Measurements from ENCODE around the gene ZBTB7C. TPM values are rescaled to one million over a fixed set of nuclear protein-coding genes. Genes with fewer than 3 reads are reported as not detected.

ZBTB7C gene
- total and polyA plus RNA-seq, 2 donors (not counting 1 experiment from before 2014, with no cell fraction given), result not detected

DNA sequence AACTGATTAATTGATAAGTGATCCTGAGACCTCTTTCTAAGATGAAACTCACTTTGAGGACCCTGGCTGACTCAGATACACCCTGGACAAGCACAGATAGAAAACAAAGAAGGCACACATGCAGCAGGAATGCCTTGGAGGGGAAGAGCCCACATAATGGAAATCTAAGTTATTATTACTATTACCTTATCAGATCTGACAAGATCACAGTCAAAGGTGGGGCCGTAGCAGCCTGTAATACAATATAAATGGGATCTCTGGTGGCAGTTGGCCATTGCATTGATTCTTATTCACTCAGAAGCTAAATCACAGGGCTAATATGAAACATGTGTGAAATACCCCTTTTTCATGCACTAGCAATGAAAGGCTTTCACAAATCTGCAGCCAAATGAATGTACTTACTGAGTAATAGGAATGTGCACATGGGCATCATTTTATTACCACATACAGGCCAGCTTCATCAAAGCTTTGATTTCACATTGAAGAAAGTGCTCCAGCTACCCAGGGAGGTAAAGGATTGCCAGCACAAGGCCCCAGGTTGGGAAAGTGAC lies 84.0 kb downstream of the ZBTB7C start:
- ChIA-PET POLR2A (no interaction called here), CTCF (no interaction called here)
- H3K9ac ChIP-seq (ENCODE audit: low read length), result no peak overlapping the region
- intact Hi-C loops (cut with micrococcal nuclease), result no loop called here
- no peak overlapping the region for H3K27ac Mint-ChIP-seq
- TF ChIP-seq EZH2 (IDR thresholded peaks at IDR 0.05; ENCODE audit: borderline replicate concordance, insufficient read depth, low read depth, low read length, poor library complexity, severe bottlenecking), result no peak
- TF ChIP-seq, protein P1, sequence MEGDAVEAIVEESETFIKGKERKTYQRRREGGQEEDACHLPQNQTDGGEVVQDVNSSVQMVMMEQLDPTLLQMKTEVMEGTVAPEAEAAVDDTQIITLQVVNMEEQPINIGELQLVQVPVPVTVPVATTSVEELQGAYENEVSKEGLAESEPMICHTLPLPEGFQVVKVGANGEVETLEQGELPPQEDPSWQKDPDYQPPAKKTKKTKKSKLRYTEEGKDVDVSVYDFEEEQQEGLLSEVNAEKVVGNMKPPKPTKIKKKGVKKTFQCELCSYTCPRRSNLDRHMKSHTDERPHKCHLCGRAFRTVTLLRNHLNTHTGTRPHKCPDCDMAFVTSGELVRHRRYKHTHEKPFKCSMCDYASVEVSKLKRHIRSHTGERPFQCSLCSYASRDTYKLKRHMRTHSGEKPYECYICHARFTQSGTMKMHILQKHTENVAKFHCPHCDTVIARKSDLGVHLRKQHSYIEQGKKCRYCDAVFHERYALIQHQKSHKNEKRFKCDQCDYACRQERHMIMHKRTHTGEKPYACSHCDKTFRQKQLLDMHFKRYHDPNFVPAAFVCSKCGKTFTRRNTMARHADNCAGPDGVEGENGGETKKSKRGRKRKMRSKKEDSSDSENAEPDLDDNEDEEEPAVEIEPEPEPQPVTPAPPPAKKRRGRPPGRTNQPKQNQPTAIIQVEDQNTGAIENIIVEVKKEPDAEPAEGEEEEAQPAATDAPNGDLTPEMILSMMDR (IDR thresholded peaks at IDR 0.05), result no peak
- peaks cover 14% of the 10 kb centered on the region for H3K27me3 Mint-ChIP-seq
- H3K4me3 Mint-ChIP-seq, result no peak overlapping the region
- H4K20me1 ChIP-seq (ENCODE audit: control insufficient read depth, insufficient read depth, low read length, poor library complexity, severe bottlenecking), result no peaks in the 10 kb centered on the region
- H3K4me2 ChIP-seq (replicated peaks; ENCODE audit: low read depth, low read length, poor library complexity, severe bottlenecking), result no peak overlapping the region
- H3K79me2 ChIP-seq (ENCODE audit: control insufficient read depth, insufficient read depth, low read length), result no peaks in the 10 kb centered on the region
- no peak overlapping the region for H2AFZ ChIP-seq (ENCODE audit: insufficient read depth, low read depth, low read length, poor library complexity, severe bottlenecking)
- no peaks in the 10 kb centered on the region for H3K27me3 ChIP-seq (replicated peaks in 1 of 4; ENCODE audit: control extremely low read depth in 1 of 4, control insufficient read depth in 3 of 4, insufficient read depth in 4 of 4, low read length in 3 of 4)
- no peak for ATAC-seq (ENCODE audit: low read depth)
- H3K4me3 ChIP-seq (ENCODE audit: control extremely low read depth in 1 of 5, extremely low read depth in 1 of 5, insufficient read depth in 1 of 5, low read depth in 2 of 5, low read length in 4 of 5), result no peak overlapping the region
- no peaks in the 10 kb centered on the region for H3K4me1 ChIP-seq (ENCODE audit: control insufficient read depth in 2 of 2, insufficient read depth in 2 of 2, low read length in 2 of 2)
- no peaks in the 10 kb centered on the region for H3K4me1 Mint-ChIP-seq
- H3K9me3 Mint-ChIP-seq (ENCODE audit: insufficient read depth), result no peaks in the 10 kb centered on the region
- no peaks in the 10 kb centered on the region for H3K36me3 ChIP-seq (replicated peaks in 1 of 2; ENCODE audit: control extremely low read depth in 1 of 2, control insufficient read depth in 1 of 2, extremely low read depth in 1 of 2, insufficient read depth in 2 of 2, low read length in 1 of 2)
- WGBS (ENCODE audit: insufficient coverage), result no CpG with 5 or more reads among the region's 1 CpG
- no peak overlapping the region for H3K27ac ChIP-seq (ENCODE audit: low read length in 2 of 2)
- H3K9me3 ChIP-seq (ENCODE audit: control extremely low read depth in 1 of 3, control insufficient read depth in 2 of 3, insufficient read depth in 1 of 3, low read length in 2 of 3), result no peaks in the 10 kb centered on the region
- no peak for DNase-seq

DNA sequence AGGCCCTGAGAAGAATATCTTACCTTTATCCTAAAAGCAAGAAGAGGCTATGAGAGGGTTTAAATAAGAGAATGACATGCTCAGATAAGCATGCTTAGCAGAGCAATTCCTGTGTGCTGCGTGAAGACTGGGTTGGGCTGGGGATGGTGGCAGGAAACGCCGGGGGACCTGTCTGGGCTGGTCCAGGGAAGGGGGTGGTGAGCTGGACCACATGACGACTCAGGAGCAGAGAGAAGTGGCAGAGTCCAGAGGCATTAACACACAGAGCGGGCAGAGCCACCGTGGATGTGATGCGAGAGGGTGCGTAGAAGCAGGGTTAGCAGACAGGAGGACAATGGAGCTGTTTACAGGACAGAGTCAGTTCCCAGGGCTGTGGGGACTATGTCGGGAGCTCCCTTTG lies 84.5 kb downstream of the ZBTB7C start:
- H3K4me2 ChIP-seq (replicated peaks; ENCODE audit: low read depth, low read length, poor library complexity, severe bottlenecking), result no peak overlapping the region
- H2AFZ ChIP-seq (ENCODE audit: insufficient read depth, low read depth, low read length, poor library complexity, severe bottlenecking), result no peak overlapping the region
- no peaks in the 10 kb centered on the region for H3K79me2 ChIP-seq (ENCODE audit: control insufficient read depth, insufficient read depth, low read length)
- ChIA-PET POLR2A (no interaction called here), CTCF (no interaction called here)
- H3K27ac Mint-ChIP-seq, result no peak overlapping the region
- H3K9me3 ChIP-seq (ENCODE audit: control extremely low read depth in 1 of 3, control insufficient read depth in 2 of 3, insufficient read depth in 1 of 3, low read length in 2 of 3), result no peaks in the 10 kb centered on the region
- no peaks in the 10 kb centered on the region for H4K20me1 ChIP-seq (ENCODE audit: control insufficient read depth, insufficient read depth, low read length, poor library complexity, severe bottlenecking)
- intact Hi-C loops (cut with micrococcal nuclease), result no loop called here
- no peak overlapping the region for H3K9ac ChIP-seq (ENCODE audit: low read length)
- H3K27ac ChIP-seq (ENCODE audit: low read length in 2 of 2), result no peak overlapping the region
- H3K4me1 ChIP-seq (ENCODE audit: control insufficient read depth in 2 of 2, insufficient read depth in 2 of 2, low read length in 2 of 2), result no peaks in the 10 kb centered on the region
- ATAC-seq (ENCODE audit: low read depth) (no peak), DNase-seq (no peak)
- no peaks in the 10 kb centered on the region for H3K36me3 ChIP-seq (replicated peaks in 1 of 2; ENCODE audit: control extremely low read depth in 1 of 2, control insufficient read depth in 1 of 2, extremely low read depth in 1 of 2, insufficient read depth in 2 of 2, low read length in 1 of 2)
- no peaks in the 10 kb centered on the region for H3K9me3 Mint-ChIP-seq (ENCODE audit: insufficient read depth)
- H3K4me3 Mint-ChIP-seq, result no peak overlapping the region
- TF ChIP-seq EZH2 (IDR thresholded peaks at IDR 0.05; ENCODE audit: borderline replicate concordance, insufficient read depth, low read depth, low read length, poor library complexity, severe bottlenecking), result no peak
- TF ChIP-seq, protein P1 (IDR thresholded peaks at IDR 0.05), result no peak
- WGBS (ENCODE audit: insufficient coverage), result 88% methylated on average over 9 of the region's 9 CpGs
- H3K27me3 ChIP-seq (replicated peaks in 1 of 4; ENCODE audit: control extremely low read depth in 1 of 4, control insufficient read depth in 3 of 4, insufficient read depth in 4 of 4, low read length in 3 of 4), result no peaks in the 10 kb centered on the region
- H3K27me3 Mint-ChIP-seq, result peaks cover 19% of the 10 kb centered on the region
- H3K4me3 ChIP-seq (ENCODE audit: control extremely low read depth in 1 of 5, extremely low read depth in 1 of 5, insufficient read depth in 1 of 5, low read depth in 2 of 5, low read length in 4 of 5), result no peak overlapping the region
- no peaks in the 10 kb centered on the region for H3K4me1 Mint-ChIP-seq

All from B cell (primary cell).